Immature natural killer cell (primary cell): ENCODE data around the gene KLHL4. TPM values are rescaled to one million over a fixed set of nuclear protein-coding genes. Genes with fewer than 3 reads are reported as not detected.
"Not testable (repeated sequence)": the region's sequence is repeated elsewhere in the genome, so short reads cannot be mapped to it uniquely, and the experiment has no call there.

Source experiments
- DNase-seq, 3 donors: peaks; one replicate each; pipeline ENCODE4 v3.0.0; 2022; ENCODE audit warnings: mixed read lengths in 1 of 3
- H3K27ac Mint-ChIP-seq, 6 donors: one replicate each; pipeline ENCODE4 v1.8.0; 2020; ENCODE audit warnings: mixed read lengths in 6 of 6, mild to moderate bottlenecking in 5 of 6, inconsistent platforms in 4 of 6, moderate library complexity in 3 of 6
- H3K27me3 Mint-ChIP-seq, 3 donors: one replicate each; pipeline ENCODE4 v1.8.0; 2020 to 2021; ENCODE audit warnings: low read depth in 3 of 3, mild to moderate bottlenecking in 3 of 3, mixed read lengths in 3 of 3, moderate library complexity in 3 of 3, inconsistent platforms in 1 of 3
- H3K36me3 Mint-ChIP-seq, 3 donors: one replicate each; pipeline ENCODE4 v1.8.0; 2020; ENCODE audit warnings: mixed read lengths in 3 of 3, inconsistent platforms in 2 of 3, mild to moderate bottlenecking in 2 of 3
- H3K4me1 Mint-ChIP-seq, 2 donors: one replicate each; pipeline ENCODE4 v1.8.0; 2020; ENCODE audit warnings: inconsistent platforms in 2 of 2, mild to moderate bottlenecking in 2 of 2, mixed read lengths in 2 of 2, moderate library complexity in 1 of 2
- H3K4me3 Mint-ChIP-seq, 5 donors: one replicate each; pipeline ENCODE4 v1.8.0; 2020; ENCODE audit warnings: mild to moderate bottlenecking in 5 of 5, mixed read lengths in 5 of 5, inconsistent platforms in 3 of 5, moderate library complexity in 3 of 5
- H3K9me3 Mint-ChIP-seq, 6 donors: one replicate each; pipeline ENCODE4 v1.8.0; 2020; ENCODE audit warnings: mild to moderate bottlenecking in 6 of 6, mixed read lengths in 6 of 6, inconsistent platforms in 4 of 6, moderate library complexity in 3 of 6
- polyA plus RNA-seq, 3 donors: library from polyadenylated mRNA; unstranded; fragments of 300-500 nt; fragmentation: Illumina TruSeq; gene quantifications; one replicate each; pipeline ENCODE4 v1.2.3, GENCODE V29; 2021

KLHL4 gene
- under 1 TPM in 1 of 3 donors, not detected in 2; 0.51 TPM for polyA plus RNA-seq

GRCh38 chrX:87517571-87518141 lies at the start of gene KLHL4:
TSS of gene KLHL4 (plus strand) at chrX:87517802. CDS start at chrX:87517894, 92 bp downstream.
- Mint-ChIP-seq H3K27ac (no peak within 1 kb of the TSS), H3K9me3 (no peaks in the 10 kb centered on the region), H3K36me3 (no peaks in the 10 kb centered on the region), H3K27me3 (peaks cover 0 to 3% (median 2%) of the 10 kb centered on the region in 3 donors), H3K4me3 (no peak within 1 kb of the TSS), H3K4me1 (no peaks in the 10 kb centered on the region)
- DNase-seq: no peak

GRCh38 chrX:87468941-87469340 lies 48.7 kb upstream of the KLHL4 start:
- H3K27ac Mint-ChIP-seq: no peak overlapping the region
- H3K4me3 Mint-ChIP-seq: no peak overlapping the region
- no peak for DNase-seq
- peaks cover 0 to 12% (median 5%) of the 10 kb centered on the region in 6 donors for H3K9me3 Mint-ChIP-seq
- peaks cover 0 to 2% (median 0%) of the 10 kb centered on the region in 3 donors for H3K27me3 Mint-ChIP-seq
- H3K36me3 Mint-ChIP-seq: no peaks in the 10 kb centered on the region
- H3K4me1 Mint-ChIP-seq: no peaks in the 10 kb centered on the region

GRCh38 chrX:87475793-87476192 lies 41.8 kb upstream of the KLHL4 start:
- H3K4me3 Mint-ChIP-seq: no peak overlapping the region
- DNase-seq: no peak
- peaks cover 0 to 12% (median 5%) of the 10 kb centered on the region in 6 donors for H3K9me3 Mint-ChIP-seq
- no peak overlapping the region for H3K27ac Mint-ChIP-seq
- H3K36me3 Mint-ChIP-seq: no peaks in the 10 kb centered on the region
- peaks cover 0 to 2% (median 0%) of the 10 kb centered on the region in 3 donors for H3K27me3 Mint-ChIP-seq
- no peaks in the 10 kb centered on the region for H3K4me1 Mint-ChIP-seq

GRCh38 chrX:87478703-87479102 lies 38.9 kb upstream of the KLHL4 start:
- not testable (repeated sequence) for H3K4me1 Mint-ChIP-seq, H3K27ac Mint-ChIP-seq, H3K36me3 Mint-ChIP-seq, DNase-seq, H3K4me3 Mint-ChIP-seq, H3K27me3 Mint-ChIP-seq
- peaks cover 0 to 12% (median 3%) of the 10 kb centered on the region in 6 donors for H3K9me3 Mint-ChIP-seq

- Mint-ChIP-seq H3K27me3 (peaks cover 0 to 3% (median 2%) of the 10 kb centered on the region in 3 donors), H3K27ac (no peak overlapping the region), H3K36me3 (no peaks in the 10 kb centered on the region), H3K9me3 (no peaks in the 10 kb centered on the region), H3K4me1 (no peaks in the 10 kb centered on the region), H3K4me3 (no peak overlapping the region)
- no peak for DNase-seq
Measured at GRCh38 chrX:87489071-87489470, 28.5 kb upstream of the KLHL4 start.

GRCh38 chrX:87515836-87516235 lies 1.8 kb upstream of the KLHL4 start:
- H3K27ac Mint-ChIP-seq: no peak overlapping the region

GRCh38 chrX:87516717-87517121 lies 883 bp upstream of the KLHL4 start:
- DNase-seq: no peak
- Mint-ChIP-seq H3K4me3 (no peak overlapping the region), H3K4me1 (no peaks in the 10 kb centered on the region), H3K27ac (no peak overlapping the region), H3K9me3 (no peaks in the 10 kb centered on the region), H3K27me3 (peaks cover 0 to 3% (median 2%) of the 10 kb centered on the region in 3 donors), H3K36me3 (no peaks in the 10 kb centered on the region)

More at GRCh38 chrX:87515836-87516235, 1.8 kb upstream of the KLHL4 start:
- Mint-ChIP-seq H3K4me3 (no peak overlapping the region), H3K36me3 (no peaks in the 10 kb centered on the region), H3K9me3 (peaks cover 0 to 2% (median 0%) of the 10 kb centered on the region in 6 donors), H3K27me3 (peaks cover 0 to 3% (median 2%) of the 10 kb centered on the region in 3 donors), H3K4me1 (no peaks in the 10 kb centered on the region)
- no peak for DNase-seq

- Mint-ChIP-seq H3K9me3 (peaks cover 0 to 2% (median 0%) of the 10 kb centered on the region in 6 donors), H3K27me3 (peaks cover 0 to 3% (median 2%) of the 10 kb centered on the region in 3 donors), H3K27ac (no peak overlapping the region), H3K36me3 (no peaks in the 10 kb centered on the region), H3K4me3 (no peak overlapping the region), H3K4me1 (no peaks in the 10 kb centered on the region)
- DNase-seq: no peak
Measured at GRCh38 chrX:87518504-87518903, 902 bp downstream of the KLHL4 start.

- H3K4me3 Mint-ChIP-seq: no peak overlapping the region
- no peak for DNase-seq
- no peaks in the 10 kb centered on the region for H3K4me1 Mint-ChIP-seq
- peaks cover 0 to 4% (median 0%) of the 10 kb centered on the region in 3 donors for H3K27me3 Mint-ChIP-seq
- no peaks in the 10 kb centered on the region for H3K36me3 Mint-ChIP-seq
- H3K9me3 Mint-ChIP-seq: peaks cover 0 to 5% (median 4%) of the 10 kb centered on the region in 6 donors
- H3K27ac Mint-ChIP-seq: no peak overlapping the region
Measured at GRCh38 chrX:87525771-87526229, 8.2 kb downstream of the KLHL4 start.

- Mint-ChIP-seq H3K36me3 (no peaks in the 10 kb centered on the region), H3K4me3 (no peak overlapping the region), H3K9me3 (peaks cover 0 to 5% (median 4%) of the 10 kb centered on the region in 6 donors), H3K27me3 (peaks cover 0 to 4% (median 0%) of the 10 kb centered on the region in 3 donors), H3K27ac (no peak overlapping the region), H3K4me1 (no peaks in the 10 kb centered on the region)
- DNase-seq: no peak
Measured at GRCh38 chrX:87526281-87526680, 8.7 kb downstream of the KLHL4 start.

GRCh38 chrX:87528487-87528886 lies 10.9 kb downstream of the KLHL4 start:
- H3K4me3 Mint-ChIP-seq: no peak overlapping the region
- no peaks in the 10 kb centered on the region for H3K4me1 Mint-ChIP-seq
- peaks cover 0 to 6% (median 3%) of the 10 kb centered on the region in 6 donors for H3K9me3 Mint-ChIP-seq
- H3K27me3 Mint-ChIP-seq: peaks cover 0 to 5% (median 0%) of the 10 kb centered on the region in 3 donors
- DNase-seq: no peak
- no peak overlapping the region for H3K27ac Mint-ChIP-seq
- no peaks in the 10 kb centered on the region for H3K36me3 Mint-ChIP-seq

GRCh38 chrX:87571964-87572363 lies 54.4 kb downstream of the KLHL4 start:
- no peaks in the 10 kb centered on the region for H3K27me3 Mint-ChIP-seq
- DNase-seq: no peak
- no peak overlapping the region for H3K27ac Mint-ChIP-seq
- peaks cover 0 to under 1% (median 0%) of the 10 kb centered on the region in 6 donors for H3K9me3 Mint-ChIP-seq
- H3K36me3 Mint-ChIP-seq: no peaks in the 10 kb centered on the region
- H3K4me3 Mint-ChIP-seq: no peak overlapping the region
- no peaks in the 10 kb centered on the region for H3K4me1 Mint-ChIP-seq

- H3K27ac Mint-ChIP-seq: no peak overlapping the region
- no peaks in the 10 kb centered on the region for H3K4me1 Mint-ChIP-seq
- H3K4me3 Mint-ChIP-seq: no peak overlapping the region
- H3K36me3 Mint-ChIP-seq: no peaks in the 10 kb centered on the region
- DNase-seq: no peak
- no peaks in the 10 kb centered on the region for H3K9me3 Mint-ChIP-seq
- H3K27me3 Mint-ChIP-seq: no peaks in the 10 kb centered on the region
Measured at GRCh38 chrX:87572901-87573300, 55.3 kb downstream of the KLHL4 start.

- DNase-seq: no peak
- Mint-ChIP-seq H3K27me3 (peaks cover 0 to 2% (median 0%) of the 10 kb centered on the region in 3 donors), H3K9me3 (peaks cover 0 to 2% (median 0%) of the 10 kb centered on the region in 6 donors), H3K27ac (no peak overlapping the region), H3K36me3 (no peaks in the 10 kb centered on the region), H3K4me3 (no peak overlapping the region), H3K4me1 (no peaks in the 10 kb centered on the region)
Measured at GRCh38 chrX:87578978-87579377, 61.4 kb downstream of the KLHL4 start.

GRCh38 chrX:87580862-87581261 lies 63.3 kb downstream of the KLHL4 start:
- Mint-ChIP-seq H3K36me3 (no peaks in the 10 kb centered on the region), H3K4me3 (no peak overlapping the region), H3K27ac (no peak overlapping the region), H3K4me1 (no peaks in the 10 kb centered on the region), H3K27me3 (peaks cover 0 to 2% (median 0%) of the 10 kb centered on the region in 3 donors), H3K9me3 (peaks cover 0 to 4% (median 0%) of the 10 kb centered on the region in 6 donors)
- DNase-seq: no peak
